Measurements from ENCODE around the gene GSTK1. TPM values are rescaled to one million over a fixed set of nuclear protein-coding genes. Genes with fewer than 3 reads are reported as not detected.

The GSTK1 gene
- total RNA-seq, 4 donors from 2014 or later: 202 to 580 (median 484) TPM

DNA sequence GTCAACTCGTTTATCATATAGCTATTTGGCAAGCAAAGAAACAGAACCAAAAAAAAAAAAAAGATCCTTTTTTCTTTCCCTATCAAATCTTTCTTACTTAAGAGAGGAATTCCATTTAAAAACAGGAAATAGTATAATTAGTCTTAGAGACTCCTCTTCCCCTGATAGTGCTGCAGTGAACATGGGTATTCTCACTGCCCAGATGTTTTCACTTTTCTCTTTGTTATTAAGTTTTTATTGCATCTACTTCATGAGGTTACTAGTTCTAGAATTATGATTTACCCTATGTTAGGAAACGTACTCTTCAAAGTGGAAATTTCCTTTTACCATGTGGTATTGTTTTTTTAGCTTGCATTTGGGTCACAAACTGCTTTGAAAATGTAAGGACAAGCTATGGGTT is 33.4 kb downstream of the GSTK1 start:
- no peaks in the 10 kb centered on the region for H3K9me3 ChIP-seq
- H3K4me3 ChIP-seq: no peak overlapping the region
- no peaks in the 10 kb centered on the region for H3K27me3 ChIP-seq
- H3K4me1 ChIP-seq: peaks cover 0 to 26% (median 0%) of the 10 kb centered on the region in 4 donors
- TF ChIP-seq, protein P1, sequence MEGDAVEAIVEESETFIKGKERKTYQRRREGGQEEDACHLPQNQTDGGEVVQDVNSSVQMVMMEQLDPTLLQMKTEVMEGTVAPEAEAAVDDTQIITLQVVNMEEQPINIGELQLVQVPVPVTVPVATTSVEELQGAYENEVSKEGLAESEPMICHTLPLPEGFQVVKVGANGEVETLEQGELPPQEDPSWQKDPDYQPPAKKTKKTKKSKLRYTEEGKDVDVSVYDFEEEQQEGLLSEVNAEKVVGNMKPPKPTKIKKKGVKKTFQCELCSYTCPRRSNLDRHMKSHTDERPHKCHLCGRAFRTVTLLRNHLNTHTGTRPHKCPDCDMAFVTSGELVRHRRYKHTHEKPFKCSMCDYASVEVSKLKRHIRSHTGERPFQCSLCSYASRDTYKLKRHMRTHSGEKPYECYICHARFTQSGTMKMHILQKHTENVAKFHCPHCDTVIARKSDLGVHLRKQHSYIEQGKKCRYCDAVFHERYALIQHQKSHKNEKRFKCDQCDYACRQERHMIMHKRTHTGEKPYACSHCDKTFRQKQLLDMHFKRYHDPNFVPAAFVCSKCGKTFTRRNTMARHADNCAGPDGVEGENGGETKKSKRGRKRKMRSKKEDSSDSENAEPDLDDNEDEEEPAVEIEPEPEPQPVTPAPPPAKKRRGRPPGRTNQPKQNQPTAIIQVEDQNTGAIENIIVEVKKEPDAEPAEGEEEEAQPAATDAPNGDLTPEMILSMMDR (IDR thresholded peaks at IDR 0.05): no peak
- no peak for TF ChIP-seq POLR2A (IDR thresholded peaks at IDR 0.05)
- no peak for DNase-seq
- peaks cover 0 to 93% (median 0%) of the 10 kb centered on the region in 3 donors for H3K36me3 ChIP-seq
- H3K27ac ChIP-seq: peak overlapping the region in 1 of 4 donors; percentile 4

DNA sequence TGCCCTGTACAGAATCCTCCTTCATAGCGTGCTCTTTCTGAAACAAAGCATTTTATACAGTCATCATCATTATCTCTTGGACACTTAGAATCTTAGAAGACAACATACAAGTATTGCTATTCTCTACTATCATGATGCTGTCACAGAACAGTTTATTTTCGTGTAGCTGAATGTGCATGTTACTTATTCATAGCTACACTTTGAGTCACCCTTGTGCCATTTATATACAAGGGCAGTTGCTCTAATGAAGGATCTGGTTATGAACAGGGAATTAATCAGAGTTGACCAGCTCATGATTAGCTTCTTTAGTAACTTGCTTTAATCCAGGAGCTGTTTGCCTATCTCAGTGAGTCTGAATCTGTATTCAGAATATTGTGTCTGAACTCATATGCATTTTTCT is 36.1 kb downstream of the GSTK1 start:
- Histone ChIP-seq H3K36me3 (peaks cover 0 to 92% (median 0%) of the 10 kb centered on the region in 3 donors), H3K27ac (no peak overlapping the region), H3K4me1 (peaks cover 0 to 26% (median 0%) of the 10 kb centered on the region in 4 donors), H3K4me3 (no peak overlapping the region), H3K27me3 (no peaks in the 10 kb centered on the region), H3K9me3 (no peaks in the 10 kb centered on the region)
- TF ChIP-seq, protein P1 (IDR thresholded peaks at IDR 0.05): no peak
- TF ChIP-seq POLR2A (IDR thresholded peaks at IDR 0.05): no peak
- DNase-seq: no peak

DNA sequence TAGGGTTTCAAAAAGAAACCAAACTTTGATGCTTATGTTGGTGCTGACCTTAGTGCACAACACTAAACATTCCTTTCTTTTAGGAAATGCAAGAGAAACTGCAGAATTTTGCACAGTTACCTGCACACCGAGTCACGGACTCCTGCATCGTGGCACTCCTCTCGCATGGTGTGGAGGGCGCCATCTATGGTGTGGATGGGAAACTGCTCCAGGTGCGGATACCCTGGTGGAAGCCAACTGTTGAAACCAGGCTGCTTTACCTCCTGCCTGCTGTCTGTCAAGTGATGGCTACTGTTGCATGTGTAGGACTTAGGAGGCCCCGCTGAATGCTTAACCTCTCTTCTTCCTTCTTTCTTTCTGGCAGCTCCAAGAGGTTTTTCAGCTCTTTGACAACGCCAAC is 36.6 kb downstream of the GSTK1 start:
- Histone ChIP-seq H3K27ac (peak overlapping the region in 1 of 4 donors; percentile 32), H3K4me3 (no peak overlapping the region), H3K36me3 (peaks cover 0 to 92% (median 0%) of the 10 kb centered on the region in 3 donors), H3K4me1 (peaks cover 0 to 26% (median 0%) of the 10 kb centered on the region in 4 donors), H3K27me3 (no peaks in the 10 kb centered on the region), H3K9me3 (no peaks in the 10 kb centered on the region)
- peak in 2 of 3 donors; percentile 52 to 82 for DNase-seq
- no peak for TF ChIP-seq POLR2A (IDR thresholded peaks at IDR 0.05)
- TF ChIP-seq, protein P1 (IDR thresholded peaks at IDR 0.05): peak; percentile 13 to 70 (median 60)

DNA sequence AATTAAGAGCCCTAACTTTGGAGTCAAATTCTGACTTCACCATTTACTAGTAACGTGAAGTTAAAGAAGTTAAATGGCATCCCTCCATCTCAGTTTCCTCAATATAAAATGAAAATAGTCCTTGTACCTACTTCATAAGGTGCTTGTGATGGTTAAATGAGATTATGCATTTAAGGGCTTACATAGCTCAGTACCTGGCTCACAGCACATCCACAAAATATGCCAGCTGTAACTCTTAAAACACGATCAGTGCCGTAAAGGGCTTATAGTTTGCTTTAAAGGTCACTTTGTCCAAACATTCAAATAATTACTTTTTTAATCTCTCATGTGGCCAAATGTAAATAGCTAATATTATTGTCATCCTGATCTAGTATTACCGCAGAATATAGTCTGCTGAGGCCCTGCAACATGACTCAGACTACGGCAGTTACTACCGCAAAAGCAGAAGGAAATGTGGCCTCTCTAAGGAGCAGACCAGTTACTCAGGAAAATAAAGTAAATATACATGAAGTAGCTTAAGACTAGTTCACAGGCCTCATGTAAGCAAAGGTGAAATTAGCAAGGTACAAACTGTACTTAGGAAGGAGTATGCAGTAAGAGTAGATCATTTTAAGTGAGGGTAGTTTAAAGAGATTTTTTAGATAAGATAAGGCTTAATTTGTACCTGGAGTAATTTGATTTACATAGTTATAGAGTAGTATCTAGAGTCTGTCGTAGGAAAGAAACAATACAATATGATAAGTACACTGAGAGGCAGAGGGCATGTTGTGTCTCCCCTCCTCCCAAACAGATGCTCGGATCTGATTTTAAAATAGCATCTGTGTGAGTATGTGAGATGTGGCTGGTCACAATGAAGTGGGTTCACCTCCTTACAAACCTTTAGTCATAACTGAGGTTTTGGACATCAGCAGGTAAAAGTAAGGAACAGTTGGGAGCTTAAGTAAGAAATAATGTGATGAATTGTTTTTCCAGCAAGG is 38.0 kb downstream of the GSTK1 start:
- H3K9me3 ChIP-seq: no peaks in the 10 kb centered on the region
- peak overlapping the region in 2 of 4 donors; percentile 19 to 58 for H3K27ac ChIP-seq
- no peak for DNase-seq
- peaks cover 0 to 31% (median 0%) of the 10 kb centered on the region in 4 donors for H3K4me1 ChIP-seq
- TF ChIP-seq, protein P1 (IDR thresholded peaks at IDR 0.05): no peak
- TF ChIP-seq POLR2A (IDR thresholded peaks at IDR 0.05): no peak
- H3K4me3 ChIP-seq: no peak overlapping the region
- no peaks in the 10 kb centered on the region for H3K27me3 ChIP-seq
- H3K36me3 ChIP-seq: peaks cover 0 to 91% (median 0%) of the 10 kb centered on the region in 3 donors

DNA sequence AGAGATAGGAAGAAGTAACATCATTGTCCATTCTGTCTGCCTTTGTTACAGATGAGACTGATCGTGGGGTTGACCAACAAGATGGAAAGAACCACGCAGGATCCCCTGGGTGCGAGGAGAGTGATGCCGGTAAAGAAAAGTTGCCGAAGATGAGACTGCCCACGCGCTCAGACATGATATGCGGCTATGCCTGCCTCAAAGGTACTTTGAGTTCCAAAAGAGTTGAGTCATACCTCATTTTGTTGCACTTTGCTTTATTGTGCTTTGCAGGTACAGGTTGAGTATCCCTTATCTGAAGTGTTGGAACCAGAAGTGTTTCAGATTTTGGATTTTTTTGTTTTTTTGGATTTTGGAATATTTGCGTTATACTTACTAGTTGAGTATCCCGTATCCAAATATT is 40.5 kb downstream of the GSTK1 start:
- H3K27ac ChIP-seq: no peak overlapping the region
- DNase-seq: no peak
- no peaks in the 10 kb centered on the region for H3K27me3 ChIP-seq
- H3K4me3 ChIP-seq: no peak overlapping the region
- peaks cover 0 to 87% (median 0%) of the 10 kb centered on the region in 3 donors for H3K36me3 ChIP-seq
- H3K9me3 ChIP-seq: no peaks in the 10 kb centered on the region
- TF ChIP-seq, protein P1 (IDR thresholded peaks at IDR 0.05): no peak
- no peak for TF ChIP-seq POLR2A (IDR thresholded peaks at IDR 0.05)
- peaks cover 0 to 25% (median 0%) of the 10 kb centered on the region in 4 donors for H3K4me1 ChIP-seq
